RWPE2 (cell line): ENCODE measurements around the gene CHAC1.

Experiments
- ATAC-seq: fragments of 200-7000 bp; cut with Tn5 transposase; 3 replicates; pipeline ENCODE4 v1.9.1; 2021; ENCODE audit warnings: low read depth
- DNase-seq: peaks from one replicate; pipeline ENCODE4 v3.0.0-alpha.2; 2020; ENCODE audit warnings: low spot score
- H3K27ac ChIP-seq: fragments of 450-650 bp; 2 replicates; pipeline ENCODE4 v1.5.1; 2017; ENCODE audit warnings: mild to moderate bottlenecking; ENCODE audit not compliant: poor library complexity, severe bottlenecking
- H3K27me3 ChIP-seq: fragments of 250-450 bp; sonication (Bioruptor Pico); 2 replicates; pipeline ENCODE4 v1.5.1; 2021; ENCODE audit warnings: mild to moderate bottlenecking, moderate library complexity; ENCODE audit not compliant: insufficient read depth, poor library complexity, severe bottlenecking
- H3K36me3 ChIP-seq: fragments of 250-450 bp; sonication (Bioruptor Pico); 2 replicates; pipeline ENCODE4 v1.5.1; 2020; ENCODE audit warnings: low read depth, mild to moderate bottlenecking, moderate library complexity
- H3K4me1 ChIP-seq: fragments of 250-450 bp; sonication (Bioruptor Pico); 2 replicates; pipeline ENCODE4 v1.5.1; 2021; ENCODE audit warnings: mild to moderate bottlenecking, moderate library complexity; ENCODE audit not compliant: insufficient read depth, poor library complexity, severe bottlenecking
- H3K4me3 ChIP-seq: fragments of 250-450 bp; sonication (Bioruptor Pico); 2 replicates; pipeline ENCODE4 v1.5.1; 2021; ENCODE audit warnings: mild to moderate bottlenecking, moderate library complexity; ENCODE audit not compliant: severe bottlenecking
- H3K9me3 ChIP-seq: fragments of 250-450 bp; sonication (Bioruptor Pico); 2 replicates; pipeline ENCODE4 v1.5.1; 2021; ENCODE audit warnings: mild to moderate bottlenecking, moderate library complexity; ENCODE audit not compliant: severe bottlenecking
- TF ChIP-seq, protein P1 (sequence below): fragments of 450-650 bp; IDR thresholded peaks from one replicate; pipeline ENCODE4 v1.5.1; 2017; ENCODE audit warnings: mild to moderate bottlenecking, moderate library complexity; ENCODE audit not compliant: poor library complexity, severe bottlenecking

CHAC1 gene

DNA sequence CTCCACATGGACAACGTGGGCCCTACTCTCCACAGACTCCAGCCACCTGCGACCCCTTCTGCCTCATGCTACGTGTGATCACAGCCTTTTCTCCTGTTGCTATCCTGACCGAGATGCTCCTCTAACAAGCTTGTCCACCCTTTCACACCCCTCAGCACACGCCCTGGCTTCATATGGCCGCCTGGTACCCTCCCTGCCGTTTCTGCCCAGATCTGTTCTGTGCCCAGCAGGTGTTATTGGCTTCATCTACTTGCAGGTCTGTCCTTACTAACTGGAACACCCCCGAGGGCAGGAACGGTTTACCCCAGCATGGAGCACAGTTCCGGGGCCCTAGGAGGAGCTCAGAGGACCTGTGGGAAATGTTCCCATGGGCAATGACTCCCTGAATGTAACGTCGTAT lies 9.9 kb downstream of the CHAC1 start:
- TF ChIP-seq, protein P1, sequence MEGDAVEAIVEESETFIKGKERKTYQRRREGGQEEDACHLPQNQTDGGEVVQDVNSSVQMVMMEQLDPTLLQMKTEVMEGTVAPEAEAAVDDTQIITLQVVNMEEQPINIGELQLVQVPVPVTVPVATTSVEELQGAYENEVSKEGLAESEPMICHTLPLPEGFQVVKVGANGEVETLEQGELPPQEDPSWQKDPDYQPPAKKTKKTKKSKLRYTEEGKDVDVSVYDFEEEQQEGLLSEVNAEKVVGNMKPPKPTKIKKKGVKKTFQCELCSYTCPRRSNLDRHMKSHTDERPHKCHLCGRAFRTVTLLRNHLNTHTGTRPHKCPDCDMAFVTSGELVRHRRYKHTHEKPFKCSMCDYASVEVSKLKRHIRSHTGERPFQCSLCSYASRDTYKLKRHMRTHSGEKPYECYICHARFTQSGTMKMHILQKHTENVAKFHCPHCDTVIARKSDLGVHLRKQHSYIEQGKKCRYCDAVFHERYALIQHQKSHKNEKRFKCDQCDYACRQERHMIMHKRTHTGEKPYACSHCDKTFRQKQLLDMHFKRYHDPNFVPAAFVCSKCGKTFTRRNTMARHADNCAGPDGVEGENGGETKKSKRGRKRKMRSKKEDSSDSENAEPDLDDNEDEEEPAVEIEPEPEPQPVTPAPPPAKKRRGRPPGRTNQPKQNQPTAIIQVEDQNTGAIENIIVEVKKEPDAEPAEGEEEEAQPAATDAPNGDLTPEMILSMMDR, result no peak
- no peak overlapping the region for H3K4me3 ChIP-seq
- DNase-seq, result no peak
- H3K27ac ChIP-seq, result no peak overlapping the region
- no peaks in the 10 kb centered on the region for H3K36me3 ChIP-seq
- H3K27me3 ChIP-seq, result no peaks in the 10 kb centered on the region
- H3K4me1 ChIP-seq, result peaks cover 6% of the 10 kb centered on the region
- no peaks in the 10 kb centered on the region for H3K9me3 ChIP-seq
- no peak for ATAC-seq

DNA sequence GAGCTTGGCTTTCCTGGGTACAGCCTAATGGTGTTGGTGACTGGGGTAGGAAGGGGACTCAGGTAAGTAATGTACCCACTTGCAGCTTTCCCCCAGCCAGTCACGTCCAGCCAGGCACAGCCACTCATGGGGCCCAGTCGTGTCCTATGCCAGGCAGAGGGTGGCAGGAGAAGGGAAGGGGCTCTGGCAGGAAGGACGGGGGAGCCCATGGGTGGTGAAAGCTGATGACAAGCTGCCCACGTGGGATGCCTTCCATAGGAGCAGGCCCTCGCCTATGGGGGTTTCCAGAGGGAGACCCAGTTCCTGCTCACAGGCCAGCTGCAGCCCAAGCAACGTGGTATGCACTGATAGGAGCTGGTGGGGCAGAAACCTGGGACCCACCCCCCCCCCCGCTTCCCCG lies 10.7 kb downstream of the CHAC1 start:
- H3K27ac ChIP-seq, result no peak overlapping the region
- no peaks in the 10 kb centered on the region for H3K27me3 ChIP-seq
- TF ChIP-seq, protein P1, result no peak
- DNase-seq, result peak; percentile 67
- H3K4me3 ChIP-seq, result no peak overlapping the region
- H3K9me3 ChIP-seq, result no peaks in the 10 kb centered on the region
- no peak for ATAC-seq
- no peaks in the 10 kb centered on the region for H3K36me3 ChIP-seq
- peaks cover 6% of the 10 kb centered on the region for H3K4me1 ChIP-seq

DNA sequence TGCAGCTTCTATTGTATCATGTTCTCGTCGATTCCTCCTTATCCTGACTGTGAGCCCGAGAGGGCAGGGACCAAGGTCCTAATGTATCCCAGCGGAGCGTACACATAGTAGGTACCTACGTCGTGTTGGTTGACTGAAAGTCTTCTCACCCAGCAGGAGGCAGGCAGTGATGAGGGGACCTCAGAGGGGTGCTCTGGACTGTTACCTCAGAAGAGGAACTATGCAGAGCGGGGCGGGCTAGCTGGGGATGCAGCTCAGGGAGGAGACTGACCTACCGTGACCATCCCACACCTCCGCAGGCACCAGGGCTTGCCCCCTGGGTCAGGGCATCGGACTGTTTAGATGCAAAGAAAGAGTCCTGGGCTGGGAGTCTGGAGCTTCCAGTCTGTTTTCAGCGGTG lies 11.4 kb downstream of the CHAC1 start:
- H3K9me3 ChIP-seq, result no peaks in the 10 kb centered on the region
- TF ChIP-seq, protein P1, result no peak
- no peak overlapping the region for H3K27ac ChIP-seq
- no peaks in the 10 kb centered on the region for H3K27me3 ChIP-seq
- no peak for ATAC-seq
- H3K36me3 ChIP-seq, result no peaks in the 10 kb centered on the region
- DNase-seq, result peak; percentile 82
- H3K4me3 ChIP-seq, result no peak overlapping the region
- peaks cover 6% of the 10 kb centered on the region for H3K4me1 ChIP-seq

DNA sequence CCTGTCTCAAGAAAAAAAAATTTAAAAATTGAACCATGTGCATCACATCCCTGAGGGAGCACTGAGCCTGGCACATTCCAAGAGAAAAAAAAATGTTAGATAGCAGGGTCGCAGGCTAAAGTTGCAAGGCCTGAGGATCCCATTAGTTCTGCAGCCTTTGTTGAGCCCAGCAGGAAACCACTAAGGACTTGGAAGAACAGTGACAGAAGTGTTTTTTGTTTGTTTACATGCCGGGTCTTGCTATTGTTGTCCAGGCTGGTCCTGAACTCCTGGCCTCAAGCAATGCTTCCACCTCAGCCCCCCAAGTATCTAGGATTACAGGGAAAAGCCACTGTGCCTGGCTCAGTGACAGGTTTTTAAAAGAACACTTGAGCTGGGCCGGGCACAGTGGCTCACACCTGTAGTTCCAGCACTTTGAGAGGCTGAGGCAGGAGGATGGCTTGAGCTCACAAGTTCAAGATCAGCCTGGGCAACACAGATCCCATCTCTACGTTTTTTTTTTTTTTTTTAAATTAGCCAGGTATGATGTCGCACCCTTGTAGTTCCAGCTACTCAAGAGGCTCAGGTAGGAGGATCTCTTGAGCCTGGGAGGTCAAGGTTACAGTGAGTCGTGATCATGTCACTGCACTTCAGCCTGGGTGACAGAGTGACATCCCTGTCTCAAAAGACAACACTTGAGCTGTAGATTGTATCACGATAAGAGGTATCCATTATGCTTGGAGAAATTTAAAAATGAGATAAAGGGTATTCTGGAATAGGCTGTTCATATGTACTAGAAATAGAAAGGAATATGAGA lies 15.2 kb downstream of the CHAC1 start:
- DNase-seq (no peak), ATAC-seq (no peak)
- H3K4me1 ChIP-seq, result no peaks in the 10 kb centered on the region
- no peak overlapping the region for H3K27ac ChIP-seq
- H3K27me3 ChIP-seq, result no peaks in the 10 kb centered on the region
- no peak overlapping the region for H3K4me3 ChIP-seq
- H3K36me3 ChIP-seq, result no peaks in the 10 kb centered on the region
- H3K9me3 ChIP-seq, result no peaks in the 10 kb centered on the region
- TF ChIP-seq, protein P1, result no peak

DNA sequence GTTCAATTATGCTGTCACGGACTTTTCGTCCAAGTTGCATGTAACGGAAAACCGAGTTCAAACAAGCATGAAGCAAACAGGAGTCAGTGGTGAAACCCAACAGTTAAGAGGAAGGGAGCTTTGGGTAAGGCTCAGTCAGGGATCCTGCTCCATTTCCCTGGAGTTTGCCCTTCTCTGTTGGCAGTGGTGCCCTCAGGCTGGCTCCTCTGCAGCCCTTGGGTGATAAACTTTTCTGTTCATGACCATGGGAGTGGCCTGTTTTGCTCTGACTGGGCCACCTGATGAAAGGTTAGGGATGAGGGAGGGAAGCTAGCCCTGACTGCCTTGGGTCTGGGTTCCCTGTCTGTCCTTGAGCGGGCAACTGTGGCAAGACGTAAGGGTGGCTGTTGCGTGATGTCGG lies 16.1 kb downstream of the CHAC1 start:
- H3K27ac ChIP-seq, result no peak overlapping the region
- 0 out of 2 replicates have a peak, but pooled peaks cover 1% of the 10 kb centered on the region for H3K36me3 ChIP-seq
- no peaks in the 10 kb centered on the region for H3K9me3 ChIP-seq
- no peak overlapping the region for H3K4me3 ChIP-seq
- ATAC-seq, result no peak; the same call in 2 of the 3 replicates
- H3K4me1 ChIP-seq, result no peaks in the 10 kb centered on the region
- no peaks in the 10 kb centered on the region for H3K27me3 ChIP-seq
- DNase-seq, result no peak
- TF ChIP-seq, protein P1, result no peak
